Measurements from ENCODE around the gene CDK5RAP3. TPM values are rescaled to one million over a fixed set of nuclear protein-coding genes. Genes with fewer than 3 reads are reported as not detected.

Gene CDK5RAP3
- total and polyA plus RNA-seq, 2 of the 13 experiments (the other 11 are each of a cell fraction or from before 2014, with no cell fraction given) = 128 to 154 TPM

DNA sequence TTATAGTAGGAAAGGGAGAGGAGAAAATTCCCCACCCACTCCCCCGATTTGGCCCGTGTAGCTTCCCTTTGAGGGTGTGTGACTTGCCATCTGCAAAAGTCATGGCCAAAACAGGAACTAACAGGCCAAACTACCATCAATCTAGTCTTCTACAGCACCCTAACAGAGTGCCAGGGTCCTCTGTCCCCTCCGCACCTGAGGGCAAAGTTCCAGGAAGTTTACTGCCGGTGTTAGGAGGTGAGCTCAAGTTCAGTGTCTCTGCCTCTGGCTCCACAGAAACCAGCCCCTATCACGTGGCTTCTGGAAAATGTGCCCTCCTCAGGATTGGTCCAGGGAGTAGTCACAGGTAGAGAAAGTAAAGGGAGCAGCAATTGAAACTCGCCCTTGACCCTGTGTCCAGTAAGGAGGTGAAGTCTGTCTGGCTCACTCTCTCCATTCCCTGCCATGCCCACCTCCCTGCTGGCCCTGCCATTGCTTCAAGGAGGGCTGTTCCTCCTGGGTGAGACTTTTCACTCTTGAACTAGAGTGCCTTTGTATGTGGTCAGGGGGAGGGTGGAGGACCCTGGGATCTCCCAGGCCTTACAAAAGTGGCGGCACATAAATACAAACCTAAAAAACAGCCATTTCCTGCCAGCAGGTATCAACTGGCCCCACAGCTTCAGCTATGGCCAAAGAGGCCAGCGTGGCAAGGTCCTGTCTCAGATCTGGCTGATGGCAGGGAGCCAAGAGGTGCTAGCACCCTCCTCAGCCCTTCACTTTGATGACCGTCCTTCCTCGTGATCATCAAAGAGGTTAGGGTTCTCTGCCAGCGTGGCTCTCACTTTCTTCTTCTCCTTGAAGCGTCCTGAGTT lies 18.5 kb upstream of the CDK5RAP3 start (continued):
- TF ChIP-seq ZNF614 (CRISPR knock-in tag; IDR thresholded peaks at IDR 0.05; ENCODE audit: borderline replicate concordance) = peak; percentile 50; the same call in 1 of the 2 replicates
- TF ChIP-seq BCLAF1 (IDR thresholded peaks at IDR 0.05) = no peak
- TF ChIP-seq ZNF138 (CRISPR knock-in tag; IDR thresholded peaks at IDR 0.05; ENCODE audit: low read depth) = no peak
- TF ChIP-seq DMTF1 (CRISPR knock-in tag; IDR thresholded peaks at IDR 0.05) = no peak
- no peak for TF ChIP-seq HOXA9 (CRISPR knock-in tag; IDR thresholded peaks at IDR 0.05; ENCODE audit: borderline replicate concordance)
- TF ChIP-seq ZNF629 (CRISPR knock-in tag; conservative IDR thresholded peaks at IDR 0.05) = peak; percentile 60
- TF ChIP-seq, protein P1, sequence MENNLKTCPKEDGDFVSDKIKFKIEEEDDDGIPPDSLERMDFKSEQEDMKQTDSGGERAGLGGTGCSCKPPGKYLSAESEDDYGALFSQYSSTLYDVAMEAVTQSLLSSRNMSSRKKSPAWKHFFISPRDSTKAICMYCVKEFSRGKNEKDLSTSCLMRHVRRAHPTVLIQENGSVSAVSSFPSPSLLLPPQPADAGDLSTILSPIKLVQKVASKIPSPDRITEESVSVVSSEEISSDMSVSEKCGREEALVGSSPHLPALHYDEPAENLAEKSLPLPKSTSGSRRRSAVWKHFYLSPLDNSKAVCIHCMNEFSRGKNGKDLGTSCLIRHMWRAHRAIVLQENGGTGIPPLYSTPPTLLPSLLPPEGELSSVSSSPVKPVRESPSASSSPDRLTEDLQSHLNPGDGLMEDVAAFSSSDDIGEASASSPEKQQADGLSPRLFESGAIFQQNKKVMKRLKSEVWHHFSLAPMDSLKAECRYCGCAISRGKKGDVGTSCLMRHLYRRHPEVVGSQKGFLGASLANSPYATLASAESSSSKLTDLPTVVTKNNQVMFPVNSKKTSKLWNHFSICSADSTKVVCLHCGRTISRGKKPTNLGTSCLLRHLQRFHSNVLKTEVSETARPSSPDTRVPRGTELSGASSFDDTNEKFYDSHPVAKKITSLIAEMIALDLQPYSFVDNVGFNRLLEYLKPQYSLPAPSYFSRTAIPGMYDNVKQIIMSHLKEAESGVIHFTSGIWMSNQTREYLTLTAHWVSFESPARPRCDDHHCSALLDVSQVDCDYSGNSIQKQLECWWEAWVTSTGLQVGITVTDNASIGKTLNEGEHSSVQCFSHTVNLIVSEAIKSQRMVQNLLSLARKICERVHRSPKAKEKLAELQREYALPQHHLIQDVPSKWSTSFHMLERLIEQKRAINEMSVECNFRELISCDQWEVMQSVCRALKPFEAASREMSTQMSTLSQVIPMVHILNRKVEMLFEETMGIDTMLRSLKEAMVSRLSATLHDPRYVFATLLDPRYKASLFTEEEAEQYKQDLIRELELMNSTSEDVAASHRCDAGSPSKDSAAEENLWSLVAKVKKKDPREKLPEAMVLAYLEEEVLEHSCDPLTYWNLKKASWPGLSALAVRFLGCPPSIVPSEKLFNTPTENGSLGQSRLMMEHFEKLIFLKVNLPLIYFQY (CRISPR knock-in tag; IDR thresholded peaks at IDR 0.05; ENCODE audit: borderline replicate concordance) = 0 out of 2 replicates have a peak, but pooled peaks have one; percentile 36
- TF ChIP-seq RARG (CRISPR knock-in tag; IDR thresholded peaks at IDR 0.05; ENCODE audit: low read depth) = no peak
- peak; percentile 66; the same call in 1 of the 2 replicates for TF ChIP-seq MYC (CRISPR knock-in tag; IDR thresholded peaks at IDR 0.05; ENCODE audit: borderline replicate concordance)
- TF ChIP-seq U2AF1 (optimal IDR thresholded peaks at IDR 0.05; ENCODE audit: low read depth, low read length) = no peak
- TF ChIP-seq STAG1 (CRISPR knock-in tag; IDR thresholded peaks at IDR 0.05) = no peak
- no peak for TF ChIP-seq CHD4 (IDR thresholded peaks at IDR 0.05; ENCODE audit: borderline replicate concordance, low read length)
- no peak; the same call in 1 of the 2 replicates for TF ChIP-seq FOXK1 (CRISPR knock-in tag; IDR thresholded peaks at IDR 0.05; ENCODE audit: borderline replicate concordance, low read depth)
- no peak for TF ChIP-seq CENPX (CRISPR knock-in tag; IDR thresholded peaks at IDR 0.05)
- no peak for TF ChIP-seq SRSF4 (IDR thresholded peaks at IDR 0.05; ENCODE audit: low read depth, low read length, poor library complexity, severe bottlenecking)
- TF ChIP-seq ZMYM2 (CRISPR knock-in tag; IDR thresholded peaks at IDR 0.05) = peak; percentile 88
- TF ChIP-seq ZIK1 (CRISPR knock-in tag; IDR thresholded peaks at IDR 0.05; ENCODE audit: borderline replicate concordance, low read depth) = no peak
